ENCODE results near the gene SKAP1.
"Not testable (repeated sequence)": the region's sequence is repeated elsewhere in the genome, so short reads cannot be mapped to it uniquely, and the experiment has no call there.

SKAP1 gene

DNA sequence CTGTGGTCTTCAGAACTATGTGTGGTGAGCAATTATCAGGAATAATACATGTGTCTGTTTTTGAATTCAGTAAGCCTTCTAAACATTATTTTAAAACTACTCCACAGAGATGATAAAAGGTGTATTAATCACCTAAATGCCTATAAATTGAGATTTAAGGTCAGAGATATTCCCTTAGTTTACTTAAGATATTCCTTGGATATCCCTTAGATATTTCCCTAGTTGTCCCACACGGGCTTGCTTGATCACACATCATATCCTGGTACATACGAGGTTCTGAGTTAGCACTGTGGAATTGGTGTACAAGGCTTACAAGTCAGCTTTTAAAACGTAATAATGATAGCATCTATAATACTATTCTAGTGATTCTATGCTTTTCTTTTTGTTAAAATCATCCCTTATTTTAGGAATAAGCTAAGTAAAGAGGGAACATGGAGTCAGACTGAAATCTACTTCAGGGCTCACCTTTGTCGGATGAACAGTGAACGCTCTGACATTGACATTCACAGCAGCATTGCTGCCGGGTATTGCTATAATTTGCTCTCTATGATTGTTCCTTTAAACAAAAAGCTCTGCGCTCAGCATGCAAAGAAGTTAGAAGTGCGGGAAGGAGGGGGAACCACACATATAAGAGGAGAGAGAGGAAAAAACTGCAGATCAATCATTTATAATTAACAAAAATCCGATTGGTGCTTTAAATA lies 136.5 kb downstream of the SKAP1 start:
- Histone ChIP-seq H3K27me3 (ENCODE audit: insufficient read depth, poor library complexity, severe bottlenecking) (no peaks in the 10 kb centered on the region), H3K27ac (replicated peaks) (no peak overlapping the region), H3K4me3 (replicated peaks; ENCODE audit: insufficient read depth, low read length) (no peak overlapping the region)
- TF ChIP-seq SPI1 (IDR thresholded peaks at IDR 0.05; ENCODE audit: borderline replicate concordance, low read depth) (no peak), POLR2AphosphoS5 (IDR thresholded peaks at IDR 0.05; ENCODE audit: low read depth) (no peak), GABPA (IDR thresholded peaks at IDR 0.05; ENCODE audit: low read depth) (no peak)
- TF ChIP-seq, protein P1, sequence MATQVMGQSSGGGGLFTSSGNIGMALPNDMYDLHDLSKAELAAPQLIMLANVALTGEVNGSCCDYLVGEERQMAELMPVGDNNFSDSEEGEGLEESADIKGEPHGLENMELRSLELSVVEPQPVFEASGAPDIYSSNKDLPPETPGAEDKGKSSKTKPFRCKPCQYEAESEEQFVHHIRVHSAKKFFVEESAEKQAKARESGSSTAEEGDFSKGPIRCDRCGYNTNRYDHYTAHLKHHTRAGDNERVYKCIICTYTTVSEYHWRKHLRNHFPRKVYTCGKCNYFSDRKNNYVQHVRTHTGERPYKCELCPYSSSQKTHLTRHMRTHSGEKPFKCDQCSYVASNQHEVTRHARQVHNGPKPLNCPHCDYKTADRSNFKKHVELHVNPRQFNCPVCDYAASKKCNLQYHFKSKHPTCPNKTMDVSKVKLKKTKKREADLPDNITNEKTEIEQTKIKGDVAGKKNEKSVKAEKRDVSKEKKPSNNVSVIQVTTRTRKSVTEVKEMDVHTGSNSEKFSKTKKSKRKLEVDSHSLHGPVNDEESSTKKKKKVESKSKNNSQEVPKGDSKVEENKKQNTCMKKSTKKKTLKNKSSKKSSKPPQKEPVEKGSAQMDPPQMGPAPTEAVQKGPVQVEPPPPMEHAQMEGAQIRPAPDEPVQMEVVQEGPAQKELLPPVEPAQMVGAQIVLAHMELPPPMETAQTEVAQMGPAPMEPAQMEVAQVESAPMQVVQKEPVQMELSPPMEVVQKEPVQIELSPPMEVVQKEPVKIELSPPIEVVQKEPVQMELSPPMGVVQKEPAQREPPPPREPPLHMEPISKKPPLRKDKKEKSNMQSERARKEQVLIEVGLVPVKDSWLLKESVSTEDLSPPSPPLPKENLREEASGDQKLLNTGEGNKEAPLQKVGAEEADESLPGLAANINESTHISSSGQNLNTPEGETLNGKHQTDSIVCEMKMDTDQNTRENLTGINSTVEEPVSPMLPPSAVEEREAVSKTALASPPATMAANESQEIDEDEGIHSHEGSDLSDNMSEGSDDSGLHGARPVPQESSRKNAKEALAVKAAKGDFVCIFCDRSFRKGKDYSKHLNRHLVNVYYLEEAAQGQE (IDR thresholded peaks at IDR 0.05; ENCODE audit: insufficient replicate concordance, low read depth), result no peak
- TF ChIP-seq, protein P2, sequence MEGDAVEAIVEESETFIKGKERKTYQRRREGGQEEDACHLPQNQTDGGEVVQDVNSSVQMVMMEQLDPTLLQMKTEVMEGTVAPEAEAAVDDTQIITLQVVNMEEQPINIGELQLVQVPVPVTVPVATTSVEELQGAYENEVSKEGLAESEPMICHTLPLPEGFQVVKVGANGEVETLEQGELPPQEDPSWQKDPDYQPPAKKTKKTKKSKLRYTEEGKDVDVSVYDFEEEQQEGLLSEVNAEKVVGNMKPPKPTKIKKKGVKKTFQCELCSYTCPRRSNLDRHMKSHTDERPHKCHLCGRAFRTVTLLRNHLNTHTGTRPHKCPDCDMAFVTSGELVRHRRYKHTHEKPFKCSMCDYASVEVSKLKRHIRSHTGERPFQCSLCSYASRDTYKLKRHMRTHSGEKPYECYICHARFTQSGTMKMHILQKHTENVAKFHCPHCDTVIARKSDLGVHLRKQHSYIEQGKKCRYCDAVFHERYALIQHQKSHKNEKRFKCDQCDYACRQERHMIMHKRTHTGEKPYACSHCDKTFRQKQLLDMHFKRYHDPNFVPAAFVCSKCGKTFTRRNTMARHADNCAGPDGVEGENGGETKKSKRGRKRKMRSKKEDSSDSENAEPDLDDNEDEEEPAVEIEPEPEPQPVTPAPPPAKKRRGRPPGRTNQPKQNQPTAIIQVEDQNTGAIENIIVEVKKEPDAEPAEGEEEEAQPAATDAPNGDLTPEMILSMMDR (IDR thresholded peaks at IDR 0.05; ENCODE audit: insufficient read depth, low read length), result no peak
- DNase-seq (ENCODE audit: low read depth in 1 of 2, low spot score in 1 of 2), result no peak

DNA sequence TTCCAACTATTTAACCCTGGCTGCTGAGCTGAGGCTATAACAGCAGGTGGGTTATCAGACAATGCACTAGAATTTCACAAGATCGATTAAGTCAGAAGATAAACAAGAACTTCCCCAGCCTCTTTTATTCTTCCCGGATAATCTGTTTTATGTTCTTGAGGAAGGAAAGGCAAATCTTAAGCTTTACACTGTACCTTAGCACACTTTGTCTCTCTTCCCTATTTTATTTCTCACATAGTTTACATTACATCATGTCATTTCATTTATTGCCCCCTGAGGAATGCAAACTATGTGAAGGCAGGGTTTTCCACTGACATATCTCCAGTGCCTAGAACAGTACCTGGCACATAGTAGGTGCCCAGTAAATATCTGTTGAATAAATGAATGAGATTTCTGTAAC lies 139.6 kb downstream of the SKAP1 start:
- Histone ChIP-seq H3K27ac (replicated peaks) (no peak overlapping the region), H3K27me3 (ENCODE audit: insufficient read depth, poor library complexity, severe bottlenecking) (peaks cover 2% of the 10 kb centered on the region), H3K4me3 (replicated peaks; ENCODE audit: insufficient read depth, low read length) (no peak overlapping the region)
- no peak for DNase-seq (ENCODE audit: low read depth in 1 of 2, low spot score in 1 of 2)
- TF ChIP-seq, protein P1 (IDR thresholded peaks at IDR 0.05; ENCODE audit: insufficient replicate concordance, low read depth), result no peak
- TF ChIP-seq GABPA (IDR thresholded peaks at IDR 0.05; ENCODE audit: low read depth), result no peak

DNA sequence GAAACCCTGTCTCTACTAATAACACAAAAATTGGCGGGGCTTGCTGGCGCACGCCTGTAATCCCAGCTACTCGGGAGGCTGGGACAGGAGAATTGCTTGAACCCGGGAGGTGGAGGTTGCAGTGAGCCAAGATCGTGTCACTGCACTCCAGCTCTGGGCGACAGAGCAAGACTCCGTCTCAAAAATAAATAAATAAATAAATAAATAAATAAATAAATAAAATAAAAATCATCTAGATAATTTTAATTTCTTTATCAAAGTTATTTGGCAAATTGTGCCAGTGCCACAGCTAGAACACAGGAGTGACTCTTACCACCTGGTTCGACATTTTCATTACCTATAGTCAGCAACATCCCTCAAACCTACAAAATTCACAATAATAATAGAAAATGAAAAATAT lies 143.1 kb downstream of the SKAP1 start:
- not testable (repeated sequence) for DNase-seq (ENCODE audit: low read depth in 1 of 2, low spot score in 1 of 2); H3K27me3 ChIP-seq (ENCODE audit: insufficient read depth, poor library complexity, severe bottlenecking); H3K27ac ChIP-seq (replicated peaks); H3K4me3 ChIP-seq (replicated peaks; ENCODE audit: insufficient read depth, low read length)

DNA sequence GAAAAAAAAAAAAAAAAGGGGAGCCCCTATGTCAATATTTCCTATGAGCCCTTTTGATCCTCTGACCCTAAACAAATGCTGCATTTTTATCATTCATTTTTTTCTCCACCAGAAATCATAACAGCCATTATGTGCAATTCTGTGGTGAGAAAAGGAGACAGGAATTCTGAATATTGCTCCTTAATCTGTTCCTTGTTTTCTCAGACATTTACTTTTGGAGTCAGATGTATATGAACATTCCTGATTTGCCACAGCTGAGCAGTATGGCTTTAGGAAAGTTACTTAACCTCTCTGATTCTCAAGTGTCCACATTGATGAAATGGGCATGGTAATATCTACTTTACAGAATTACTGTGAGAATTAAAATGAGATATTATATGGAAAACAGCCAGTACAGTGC lies 144.4 kb downstream of the SKAP1 start:
- H3K4me3 ChIP-seq (replicated peaks; ENCODE audit: insufficient read depth, low read length), result no peak overlapping the region
- DNase-seq (ENCODE audit: low read depth in 1 of 2, low spot score in 1 of 2), result no peak
- no peak overlapping the region for H3K27ac ChIP-seq (replicated peaks)
- TF ChIP-seq GABPA (IDR thresholded peaks at IDR 0.05; ENCODE audit: low read depth) (no peak), POLR2AphosphoS5 (IDR thresholded peaks at IDR 0.05; ENCODE audit: low read depth) (no peak)
- TF ChIP-seq, protein P2 (IDR thresholded peaks at IDR 0.05; ENCODE audit: insufficient read depth, low read length), result no peak
- peaks cover 9% of the 10 kb centered on the region for H3K27me3 ChIP-seq (ENCODE audit: insufficient read depth, poor library complexity, severe bottlenecking)

DNA sequence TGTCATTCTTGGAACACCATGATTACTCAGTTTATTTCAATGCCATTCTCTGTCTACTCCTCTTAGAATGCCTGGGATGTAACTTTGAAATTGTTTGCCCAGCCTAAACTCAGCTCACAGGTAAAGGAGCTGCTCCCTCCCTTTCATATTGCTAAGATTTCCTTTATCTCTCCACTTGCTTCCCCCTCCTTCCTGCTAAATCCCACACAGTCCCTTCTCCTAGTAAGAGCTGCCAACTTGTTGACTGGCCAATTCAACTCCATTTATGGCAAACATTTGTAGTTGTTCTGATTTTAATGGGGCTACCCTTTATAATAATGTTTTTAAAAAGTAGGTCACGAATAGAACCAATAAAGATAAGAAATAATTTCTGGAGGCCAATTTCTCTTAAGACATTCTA lies 146.1 kb downstream of the SKAP1 start:
- Histone ChIP-seq H3K27me3 (ENCODE audit: insufficient read depth, poor library complexity, severe bottlenecking) (peaks cover 13% of the 10 kb centered on the region), H3K27ac (replicated peaks) (no peak overlapping the region), H3K4me3 (replicated peaks; ENCODE audit: insufficient read depth, low read length) (no peak overlapping the region)
- no peak for TF ChIP-seq SPI1 (IDR thresholded peaks at IDR 0.05; ENCODE audit: borderline replicate concordance, low read depth)
- TF ChIP-seq POLR2AphosphoS5 (IDR thresholded peaks at IDR 0.05; ENCODE audit: low read depth), result no peak
- no peak for TF ChIP-seq GABPA (IDR thresholded peaks at IDR 0.05; ENCODE audit: low read depth)
- TF ChIP-seq, protein P1 (IDR thresholded peaks at IDR 0.05; ENCODE audit: insufficient replicate concordance, low read depth), result no peak
- DNase-seq (ENCODE audit: low read depth in 1 of 2, low spot score in 1 of 2), result no peak

Data from HL-60 (cell line).